Gastrocnemius medialis (tissue), 4 donors: ENCODE results near the gene SORBS1. TPM values are rescaled to one million over a fixed set of nuclear protein-coding genes. Genes with fewer than 3 reads are reported as not detected.
A peak's percentile ranks its signal among the peaks of the same experiment; 100 is the strongest.

Source experiments
- ATAC-seq, 2 donors: fragments of 150-250 bp; one replicate each; pipeline ENCODE4 v1.9.1; 2016
- DNase-seq, 2 donors: peaks; one replicate each; pipeline ENCODE4 v3.0.0-alpha.2; 2019
- H3K27ac ChIP-seq, 4 donors: fragments of 200-600 bp; sonication (generic); 1 replicate in 1 of 4; 2 replicates in 3 of 4; pipeline ENCODE4 v1.5.1; 2016 to 2018; ENCODE audit warnings: mild to moderate bottlenecking in 2 of 4, moderate library complexity in 1 of 4
- H3K27me3 ChIP-seq, 3 donors: fragments of 200-600 bp; sonication (generic) in 2 of 3; 1 replicate in 1 of 3; 2 replicates in 2 of 3; pipeline versions ENCODE4 v1.5.1 to v1.6.0; 2016 to 2019; ENCODE audit warnings: mild to moderate bottlenecking in 1 of 3, moderate library complexity in 1 of 3
- H3K36me3 ChIP-seq, 2 donors: fragments of 200-600 bp; sonication (generic) in 1 of 2; one replicate each; pipeline ENCODE4 v1.5.1; 2017 to 2018
- H3K4me1 ChIP-seq, 2 donors: fragments of 200-600 bp; sonication (generic) in 1 of 2; one replicate each; pipeline ENCODE4 v1.5.1; 2016 to 2017; ENCODE audit warnings: mild to moderate bottlenecking in 2 of 2
- H3K4me3 ChIP-seq, 4 donors: fragments of 200-600 bp; sonication (generic) in 3 of 4; 1 replicate in 1 of 4; 2 replicates in 3 of 4; pipeline ENCODE4 v1.5.1; 2016 to 2019; ENCODE audit warnings: mild to moderate bottlenecking in 2 of 4
- H3K9me3 ChIP-seq, 3 donors: fragments of 200-600 bp; sonication (generic) in 2 of 3; 1 replicate in 1 of 3; 2 replicates in 2 of 3; pipeline ENCODE4 v1.5.1; 2016 to 2019
- CTCF ChIP-seq, 5 experiments: fragments of 450-650 bp in 3 of 5; fragments of 200-600 bp in 2 of 5; sonication (generic) in 2 of 5; IDR thresholded peaks in 4 of 5; conservative IDR thresholded peaks in 1 of 5; 1 replicate in 4 of 5; 2 replicates in 1 of 5; pipeline ENCODE4 v1.5.1; 2016 to 2019; ENCODE audit warnings: antibody characterized with exemption in 5 of 5, mild to moderate bottlenecking in 3 of 5, moderate library complexity in 3 of 5
- POLR2A ChIP-seq, 2 donors: fragments of 450-650 bp; IDR thresholded peaks; one replicate each; pipeline ENCODE4 v1.6.1; 2017; ENCODE audit warnings: antibody characterized with exemption in 2 of 2, mild to moderate bottlenecking in 2 of 2, moderate library complexity in 2 of 2
- in situ Hi-C, 4 donors: fragments of 200-750 bp; cut with MboI; loops; one replicate each; pipeline versions ENCODE4 v1.15.0 to v1.8.0; 2017; ENCODE audit warnings: low sequenced_read_pairs in 4 of 4
- intact Hi-C: fragments of 100-400 bp; cut with DNase I; formaldehyde crosslinking; loops from one replicate; pipeline ENCODE4 v1.15.1; 2023; ENCODE audit warnings: low total_unique reads
- total RNA-seq, 4 donors: library from RNA; depleted of rRNA; stranded (reverse); fragments of >200 nt; gene quantifications; one replicate each; pipeline versions ENCODE4 v1.1.0 to v1.2.3, GENCODE V29; 2016

The SORBS1 gene
- total RNA-seq, 4 donors from 2014 or later = 146 to 331 (median 186) TPM

- no peak for DNase-seq
- intact Hi-C loops = no loop called here
- H3K36me3 ChIP-seq = peaks cover 3 to 62% of the 10 kb centered on the region in 2 donors
- H3K4me3 ChIP-seq = no peak overlapping the region
- no peak for ATAC-seq
- no peak for TF ChIP-seq CTCF (IDR thresholded peaks at IDR 0.05 in 4 of 5, conservative IDR thresholded peaks at IDR 0.05 in 1 of 5)
- no peak for TF ChIP-seq POLR2A (IDR thresholded peaks at IDR 0.05)
- no peaks in the 10 kb centered on the region for H3K9me3 ChIP-seq
- peaks cover 43 to 50% of the 10 kb centered on the region in 2 donors for H3K4me1 ChIP-seq
- in situ Hi-C loops = loop anchor here in 1 of 4 donors (25.0 kb wide), 1 partner anchor 218 kb away; no protein-coding TSS in a partner anchor
- H3K27ac ChIP-seq = peak overlapping the region in 3 of 4 donors; percentile 14 to 61 (median 47)
- H3K27me3 ChIP-seq = no peaks in the 10 kb centered on the region
Measured at GRCh38 chr10:95355301-95355700, 205.9 kb downstream of the SORBS1 start.

DNA sequence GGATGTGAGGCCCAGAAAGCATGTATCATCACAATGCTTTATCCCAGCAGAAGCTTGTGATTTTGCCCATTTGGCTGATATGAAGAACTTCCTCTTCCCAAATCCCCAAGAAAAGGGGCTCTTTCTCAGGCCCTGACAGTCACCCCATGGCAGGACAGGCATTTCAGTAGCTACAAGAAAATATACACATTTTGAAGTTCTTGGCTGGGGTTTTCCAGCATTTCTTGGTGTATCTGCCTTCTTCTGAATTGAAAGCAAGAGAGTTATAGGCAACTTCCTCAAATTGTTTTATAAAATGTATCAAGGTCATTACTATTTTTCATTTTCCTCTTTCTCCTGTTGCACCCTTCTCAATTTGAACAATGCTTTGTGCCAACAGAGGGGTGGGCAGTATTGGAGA lies 207.1 kb downstream of the SORBS1 start:
- Histone ChIP-seq H3K4me1 (peaks cover 44 to 51% of the 10 kb centered on the region in 2 donors), H3K36me3 (peaks cover 3 to 66% of the 10 kb centered on the region in 2 donors), H3K27ac (peak overlapping the region; percentile 61 to 78 (median 67)), H3K27me3 (no peaks in the 10 kb centered on the region), H3K9me3 (no peaks in the 10 kb centered on the region), H3K4me3 (no peak overlapping the region)
- in situ Hi-C loops = loop anchor here in 1 of 4 donors (25.0 kb wide), 1 partner anchor 217 kb away; no protein-coding TSS in a partner anchor
- no peak for DNase-seq
- TF ChIP-seq CTCF (IDR thresholded peaks at IDR 0.05 in 4 of 5, conservative IDR thresholded peaks at IDR 0.05 in 1 of 5) (no peak), POLR2A (IDR thresholded peaks at IDR 0.05) (no peak)
- no peak for ATAC-seq
- intact Hi-C loops = no loop called here

DNA sequence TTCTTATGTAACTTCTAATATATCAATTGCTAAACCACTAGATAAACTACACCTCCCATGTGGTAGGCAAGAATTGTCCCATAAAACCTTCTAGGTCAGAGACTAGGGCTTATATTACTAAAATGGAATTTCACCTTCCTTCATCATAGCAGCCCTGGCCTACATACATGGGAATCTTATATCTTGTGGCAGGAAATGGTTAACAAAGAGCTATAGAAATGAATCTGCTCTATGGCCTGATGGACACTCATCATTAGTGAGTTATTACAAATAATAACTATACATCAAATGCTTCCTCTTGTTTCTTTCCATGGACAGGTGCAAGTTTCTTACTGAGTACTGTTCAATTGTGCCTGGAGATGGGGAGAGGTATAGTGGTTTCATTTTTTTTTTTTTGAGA lies 208.0 kb downstream of the SORBS1 start:
- intact Hi-C loops = no loop called here
- no peaks in the 10 kb centered on the region for H3K27me3 ChIP-seq
- H3K4me3 ChIP-seq = no peak overlapping the region
- TF ChIP-seq POLR2A (IDR thresholded peaks at IDR 0.05) (no peak), CTCF (IDR thresholded peaks at IDR 0.05 in 4 of 5, conservative IDR thresholded peaks at IDR 0.05 in 1 of 5) (no peak)
- H3K4me1 ChIP-seq = peaks cover 44 to 51% of the 10 kb centered on the region in 2 donors
- peak overlapping the region; percentile 61 to 78 (median 67) for H3K27ac ChIP-seq
- no peak for DNase-seq
- peaks cover 3 to 73% of the 10 kb centered on the region in 2 donors for H3K36me3 ChIP-seq
- in situ Hi-C loops = loop anchor here in 1 of 4 donors (25.0 kb wide), 1 partner anchor 216 kb away; no protein-coding TSS in a partner anchor
- no peak for ATAC-seq
- H3K9me3 ChIP-seq = no peaks in the 10 kb centered on the region

DNA sequence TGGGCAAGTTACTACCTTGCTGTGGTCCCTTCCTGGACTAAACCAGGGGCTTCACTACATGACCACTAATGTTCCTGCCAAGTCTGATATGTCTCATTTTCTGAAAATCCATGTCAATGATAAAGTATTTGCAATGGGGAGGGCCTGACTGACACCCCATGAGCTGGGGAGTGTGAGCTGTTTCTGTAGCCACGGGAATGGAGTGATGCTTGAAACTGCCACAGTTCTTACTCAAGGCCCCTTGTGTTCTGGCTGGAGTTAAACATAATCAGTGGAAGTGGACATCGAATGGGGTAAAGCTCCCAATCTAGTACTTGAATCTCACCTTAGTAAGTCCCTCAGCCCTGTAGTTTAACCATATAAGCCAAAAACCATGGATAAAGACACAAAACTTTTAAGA lies 208.5 kb downstream of the SORBS1 start:
- no peak for ATAC-seq
- Histone ChIP-seq H3K36me3 (peaks cover 3 to 73% of the 10 kb centered on the region in 2 donors), H3K27me3 (no peaks in the 10 kb centered on the region), H3K4me1 (peaks cover 44 to 51% of the 10 kb centered on the region in 2 donors), H3K9me3 (no peaks in the 10 kb centered on the region), H3K4me3 (no peak overlapping the region), H3K27ac (peak overlapping the region; percentile 61 to 78 (median 67))
- DNase-seq = no peak
- TF ChIP-seq CTCF (IDR thresholded peaks at IDR 0.05 in 4 of 5, conservative IDR thresholded peaks at IDR 0.05 in 1 of 5) (no peak), POLR2A (IDR thresholded peaks at IDR 0.05) (no peak)
- in situ Hi-C loops = loop anchor here in 1 of 4 donors (25.0 kb wide), 1 partner anchor 215 kb away; no protein-coding TSS in a partner anchor
- intact Hi-C loops = no loop called here
